Measurements from ENCODE around the gene TTI1. TPM values are rescaled to one million over a fixed set of nuclear protein-coding genes. Genes with fewer than 3 reads are reported as not detected.

TTI1 gene
- total RNA-seq, 1 experiment from 2014 or later, result 54.0 TPM

DNA sequence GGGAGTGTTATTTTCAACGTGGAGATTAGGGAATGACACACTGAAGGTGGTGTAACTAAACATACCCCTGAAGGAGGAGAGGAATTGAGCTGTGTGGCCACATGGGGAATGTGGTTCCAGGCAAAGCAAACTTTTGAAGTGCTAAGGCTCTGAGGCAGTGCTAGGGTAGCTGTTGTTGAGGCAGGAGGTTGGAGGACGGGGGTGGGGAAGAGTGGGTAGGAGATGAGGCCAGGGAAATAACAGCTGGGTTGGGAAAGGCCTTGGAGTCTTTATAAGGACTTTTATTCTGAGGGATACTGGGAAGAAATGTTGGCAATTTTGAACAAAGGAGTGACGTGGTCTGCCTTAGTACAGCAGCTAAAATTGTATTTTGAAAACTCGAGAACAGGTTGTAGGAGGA lies 13.3 kb upstream of the TTI1 start:
- Mint-ChIP-seq H3K9me3 (ENCODE audit: low read depth, unreplicated experiment) (no peaks in the 10 kb centered on the region), H3K27ac (ENCODE audit: unreplicated experiment) (no peak overlapping the region), H3K27me3 (ENCODE audit: unreplicated experiment) (no peaks in the 10 kb centered on the region), H3K36me3 (ENCODE audit: insufficient read depth, unreplicated experiment) (peaks cover 22% of the 10 kb centered on the region), H3K4me1 (ENCODE audit: low read depth, unreplicated experiment) (peaks cover 28% of the 10 kb centered on the region), H3K4me3 (ENCODE audit: low read depth, unreplicated experiment) (no peak overlapping the region)
- CTCF ChIA-PET, result no interaction called here
- intact Hi-C loops (cut with micrococcal nuclease; ENCODE audit: unreplicated experiment), result no loop called here
- DNase-seq, result no peak
- TF ChIP-seq, protein P1, sequence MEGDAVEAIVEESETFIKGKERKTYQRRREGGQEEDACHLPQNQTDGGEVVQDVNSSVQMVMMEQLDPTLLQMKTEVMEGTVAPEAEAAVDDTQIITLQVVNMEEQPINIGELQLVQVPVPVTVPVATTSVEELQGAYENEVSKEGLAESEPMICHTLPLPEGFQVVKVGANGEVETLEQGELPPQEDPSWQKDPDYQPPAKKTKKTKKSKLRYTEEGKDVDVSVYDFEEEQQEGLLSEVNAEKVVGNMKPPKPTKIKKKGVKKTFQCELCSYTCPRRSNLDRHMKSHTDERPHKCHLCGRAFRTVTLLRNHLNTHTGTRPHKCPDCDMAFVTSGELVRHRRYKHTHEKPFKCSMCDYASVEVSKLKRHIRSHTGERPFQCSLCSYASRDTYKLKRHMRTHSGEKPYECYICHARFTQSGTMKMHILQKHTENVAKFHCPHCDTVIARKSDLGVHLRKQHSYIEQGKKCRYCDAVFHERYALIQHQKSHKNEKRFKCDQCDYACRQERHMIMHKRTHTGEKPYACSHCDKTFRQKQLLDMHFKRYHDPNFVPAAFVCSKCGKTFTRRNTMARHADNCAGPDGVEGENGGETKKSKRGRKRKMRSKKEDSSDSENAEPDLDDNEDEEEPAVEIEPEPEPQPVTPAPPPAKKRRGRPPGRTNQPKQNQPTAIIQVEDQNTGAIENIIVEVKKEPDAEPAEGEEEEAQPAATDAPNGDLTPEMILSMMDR (IDR thresholded peaks at IDR 0.05; ENCODE audit: unreplicated experiment), result no peak
- BruUV-seq (replicated peaks), result no TSS peak

GRCh38 chr20:38044685-38045084 lies 11.4 kb upstream of the TTI1 start:
- TF ChIP-seq, protein P1 (IDR thresholded peaks at IDR 0.05; ENCODE audit: unreplicated experiment), result no peak
- no peaks in the 10 kb centered on the region for H3K27me3 Mint-ChIP-seq (ENCODE audit: unreplicated experiment)
- DNase-seq, result no peak
- H3K4me1 Mint-ChIP-seq (ENCODE audit: low read depth, unreplicated experiment), result peaks cover 17% of the 10 kb centered on the region
- no peaks in the 10 kb centered on the region for H3K9me3 Mint-ChIP-seq (ENCODE audit: low read depth, unreplicated experiment)
- H3K27ac Mint-ChIP-seq (ENCODE audit: unreplicated experiment), result no peak overlapping the region
- intact Hi-C loops (cut with micrococcal nuclease; ENCODE audit: unreplicated experiment), result no loop called here
- CTCF ChIA-PET, result interaction anchor here (1.3 kb wide), 1 partner anchor 11 kb away, joined by 5 read pairs; the partner anchor contains the start of genes RPRD1B and TTI1
- peaks cover 28% of the 10 kb centered on the region for H3K36me3 Mint-ChIP-seq (ENCODE audit: insufficient read depth, unreplicated experiment)
- H3K4me3 Mint-ChIP-seq (ENCODE audit: low read depth, unreplicated experiment), result no peak overlapping the region
- no TSS peak for BruUV-seq (replicated peaks)

DNA sequence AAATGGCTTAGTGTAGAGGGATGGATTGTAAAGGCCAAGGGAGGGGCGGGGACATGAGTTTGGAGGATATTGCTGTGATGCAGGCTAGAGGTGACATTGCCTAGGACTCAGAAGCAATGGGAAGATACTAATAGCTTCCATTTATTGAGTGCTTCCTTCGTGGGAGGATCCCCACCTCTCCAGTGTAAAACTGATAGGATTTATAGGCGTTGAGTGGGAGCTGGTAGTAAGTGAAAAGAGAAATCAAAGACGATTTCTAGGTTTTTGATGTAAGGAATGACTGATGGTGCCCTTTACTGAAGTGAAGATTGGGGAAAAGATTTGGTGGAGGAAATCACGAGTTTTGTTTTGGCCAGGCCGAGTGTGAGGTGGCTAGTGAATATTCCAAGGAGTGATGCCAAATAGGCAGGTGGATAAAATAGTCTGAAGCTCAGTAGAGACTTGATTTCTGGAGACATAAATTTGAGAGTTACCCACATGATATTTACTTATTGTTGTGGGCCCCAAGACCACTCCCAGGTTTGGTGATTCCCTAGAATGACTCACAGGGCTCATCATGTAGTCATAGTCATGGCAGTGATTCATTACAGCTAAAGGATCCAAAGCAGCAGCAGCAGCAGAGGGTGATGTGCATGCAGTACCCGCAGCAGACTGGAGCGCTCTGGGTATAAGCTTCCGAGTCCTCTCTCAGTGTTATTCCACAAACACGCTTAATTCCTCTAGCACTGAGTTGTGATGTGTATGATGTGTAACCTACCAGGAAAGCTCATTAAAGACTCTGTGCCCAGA lies 10.4 kb upstream of the TTI1 start:
- Mint-ChIP-seq H3K9me3 (ENCODE audit: low read depth, unreplicated experiment) (no peaks in the 10 kb centered on the region), H3K4me3 (ENCODE audit: low read depth, unreplicated experiment) (no peak overlapping the region), H3K27me3 (ENCODE audit: unreplicated experiment) (no peaks in the 10 kb centered on the region), H3K4me1 (ENCODE audit: low read depth, unreplicated experiment) (peaks cover 14% of the 10 kb centered on the region), H3K27ac (ENCODE audit: unreplicated experiment) (no peak overlapping the region), H3K36me3 (ENCODE audit: insufficient read depth, unreplicated experiment) (peaks cover 28% of the 10 kb centered on the region)
- CTCF ChIA-PET, result interaction anchor here (0.6 to 1.3 kb wide), 4 partner anchors 8 to 247 kb away, joined by 3 to 5 read pairs (median 4); partner anchors contain the start of genes RPRD1B and TTI1
- DNase-seq, result no peak
- BruUV-seq (replicated peaks), result no TSS peak
- intact Hi-C loops (cut with micrococcal nuclease; ENCODE audit: unreplicated experiment), result no loop called here
- TF ChIP-seq, protein P1 (IDR thresholded peaks at IDR 0.05; ENCODE audit: unreplicated experiment), result no peak

- peaks cover 36% of the 10 kb centered on the region for H3K36me3 Mint-ChIP-seq (ENCODE audit: insufficient read depth, unreplicated experiment)
- no peak overlapping the region for H3K27ac Mint-ChIP-seq (ENCODE audit: unreplicated experiment)
- peaks cover 31% of the 10 kb centered on the region for H3K4me1 Mint-ChIP-seq (ENCODE audit: low read depth, unreplicated experiment)
These were observed 7.0 kb upstream of the TTI1 start for GRCh38 chr20:38040276-38040675.

More at GRCh38 chr20:38040276-38040675, 7.0 kb upstream of the TTI1 start:
- no peaks in the 10 kb centered on the region for H3K27me3 Mint-ChIP-seq (ENCODE audit: unreplicated experiment)
- BruUV-seq (replicated peaks), result no TSS peak
- H3K4me3 Mint-ChIP-seq (ENCODE audit: low read depth, unreplicated experiment), result no peak overlapping the region
- TF ChIP-seq, protein P1 (IDR thresholded peaks at IDR 0.05; ENCODE audit: unreplicated experiment), result no peak
- no peaks in the 10 kb centered on the region for H3K9me3 Mint-ChIP-seq (ENCODE audit: low read depth, unreplicated experiment)
- no peak for DNase-seq
- CTCF ChIA-PET, result no interaction called here
- intact Hi-C loops (cut with micrococcal nuclease; ENCODE audit: unreplicated experiment), result no loop called here
